T follicular helper cell (primary cell): Measurements from ENCODE around the gene C1orf167.

Experiments used
- DNase-seq: peaks from one replicate; pipeline ENCODE4 v3.0.0-alpha.2; 2020; ENCODE audit warnings: low read depth

Gene C1orf167

DNA sequence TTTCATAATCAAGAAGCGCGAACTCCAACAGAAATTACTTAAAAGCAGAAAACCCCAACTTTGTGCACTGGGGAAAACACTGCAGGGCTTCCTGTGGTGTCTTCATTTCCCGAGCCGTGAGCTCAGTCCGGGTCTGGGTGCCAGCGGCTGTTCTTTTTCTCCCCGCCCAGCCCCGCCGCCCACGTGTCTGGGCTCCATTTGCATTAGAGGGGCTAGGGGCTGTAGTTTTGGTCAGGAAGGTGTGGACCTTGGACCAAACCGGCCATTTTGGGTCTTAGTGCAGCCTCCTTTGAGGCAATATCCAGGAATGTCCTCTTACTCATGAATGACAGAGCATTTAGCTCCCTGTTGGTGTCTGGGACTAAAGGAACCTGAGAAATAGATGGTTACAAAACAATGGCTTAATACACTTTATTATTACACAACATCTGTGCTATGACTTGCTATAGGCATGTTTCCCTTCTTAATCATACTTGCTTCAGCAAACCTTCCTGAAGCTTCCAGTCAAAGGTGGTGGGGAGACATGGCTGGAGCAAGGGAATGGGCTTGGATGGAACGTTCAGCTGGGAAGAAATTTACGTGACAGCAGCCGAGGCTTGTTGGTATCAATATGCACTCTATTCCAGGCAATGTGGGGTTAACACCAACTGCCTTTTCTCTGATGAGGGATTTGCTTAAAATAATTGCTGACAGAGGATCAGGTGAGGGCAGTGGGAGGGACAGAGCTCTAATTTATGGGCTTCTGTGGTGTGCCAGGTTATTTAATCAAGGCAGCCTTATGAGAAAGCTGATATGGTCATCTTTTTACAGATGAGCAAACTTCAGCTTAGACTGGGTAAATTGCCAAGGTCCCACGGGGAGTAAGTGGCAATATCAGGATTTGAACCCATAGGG lies 25.0 kb upstream of the C1orf167 start:
- no peak for DNase-seq

DNA sequence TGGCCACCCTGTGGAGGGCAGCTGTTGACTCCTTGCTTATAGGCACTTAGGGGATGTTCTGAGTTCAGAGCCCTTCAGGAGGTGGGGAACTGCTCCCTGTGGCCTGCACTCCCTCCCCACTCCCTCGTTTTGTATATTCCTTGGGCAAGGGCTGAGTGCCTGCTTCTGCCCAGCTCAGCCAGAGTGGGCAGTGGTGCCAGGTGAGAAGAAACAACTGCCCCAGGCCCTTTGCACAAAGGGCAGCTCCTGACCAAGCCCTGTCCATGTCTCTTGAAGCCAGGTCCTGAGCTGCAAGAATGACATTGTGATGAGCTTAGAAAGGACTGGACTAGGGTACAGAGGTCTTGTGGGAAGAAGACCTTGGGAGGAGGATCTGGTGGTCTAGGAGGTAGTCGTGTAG lies 23.9 kb upstream of the C1orf167 start:
- DNase-seq: no peak

GRCh38 chr1:11738783-11739182 lies 23.2 kb upstream of the C1orf167 start:
- DNase-seq: no peak

- DNase-seq: no peak
Observed at GRCh38 chr1:11740258-11741192, 21.5 kb upstream of the C1orf167 start.

DNA sequence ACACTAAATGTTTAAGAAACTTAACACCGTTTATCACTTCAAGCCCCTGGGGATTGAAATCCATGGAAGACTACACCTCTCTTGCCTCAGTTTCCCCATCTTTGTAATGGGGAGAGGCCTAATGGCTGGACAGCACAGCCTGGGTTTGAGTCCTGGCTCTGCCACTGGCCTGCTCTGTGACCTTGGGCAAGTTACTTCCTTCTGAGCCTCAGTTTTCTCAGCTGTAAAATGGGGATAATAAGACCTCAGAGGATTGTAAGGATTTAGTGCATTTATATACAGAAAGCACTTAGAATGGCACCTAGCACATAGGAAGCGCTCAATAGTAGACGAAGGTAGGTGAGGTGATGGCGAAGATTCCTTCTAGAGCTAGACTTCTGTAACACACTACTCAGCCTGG lies 20.5 kb upstream of the C1orf167 start:
- DNase-seq: no peak

- no peak for DNase-seq
Observed at GRCh38 chr1:11741919-11742558, 20.0 kb upstream of the C1orf167 start.

GRCh38 chr1:11744287-11744686 lies 17.7 kb upstream of the C1orf167 start:
- no peak for DNase-seq

GRCh38 chr1:11746092-11746491 lies 15.9 kb upstream of the C1orf167 start:
- no peak for DNase-seq

GRCh38 chr1:11746795-11747487 lies 15.1 kb upstream of the C1orf167 start:
- no peak for DNase-seq

DNA sequence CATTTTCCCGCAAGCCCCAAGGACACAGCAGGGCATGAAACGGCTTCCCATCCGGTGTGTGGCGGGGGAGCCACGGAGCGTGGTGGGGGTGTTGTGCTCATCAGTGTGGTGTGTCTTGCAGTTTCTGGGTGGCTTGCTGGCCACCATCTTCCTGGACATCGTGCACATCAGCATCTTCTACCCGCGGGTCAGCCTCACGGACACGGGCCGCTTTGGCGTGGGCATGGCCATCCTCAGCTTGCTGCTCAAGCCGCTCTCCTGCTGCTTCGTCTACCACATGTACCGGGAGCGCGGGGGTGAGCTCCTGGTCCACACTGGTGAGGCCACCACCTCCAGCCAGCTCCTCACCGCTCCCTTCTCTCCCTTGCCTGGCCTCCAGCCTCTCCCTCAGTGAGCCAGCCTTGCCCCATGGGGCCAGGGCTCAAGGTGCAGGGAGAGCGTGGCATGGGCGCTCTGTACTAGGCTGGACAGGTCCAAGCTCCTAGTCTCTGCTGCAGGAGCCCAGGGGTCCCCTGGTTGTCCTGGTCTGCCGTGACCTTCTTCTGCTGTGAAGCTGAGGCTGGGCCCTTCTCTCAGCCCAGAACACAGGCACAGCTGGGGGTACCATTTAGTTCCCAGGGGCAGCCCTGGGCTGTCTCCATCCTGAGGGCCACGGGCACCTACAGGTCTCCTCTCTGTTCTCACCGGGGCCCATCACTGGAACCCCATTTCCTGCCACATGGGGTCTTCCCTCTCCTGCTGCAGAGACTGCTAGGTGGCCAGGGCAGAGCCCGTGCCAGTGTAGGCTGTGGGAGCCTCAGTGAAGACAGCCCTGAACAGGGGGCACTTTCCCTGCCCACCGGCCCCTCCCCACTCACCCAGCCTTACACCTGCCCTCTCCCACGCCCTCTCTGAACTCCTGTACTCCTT lies 13.4 kb upstream of the C1orf167 start:
- no peak for DNase-seq

- DNase-seq: no peak
Observed at GRCh38 chr1:11749203-11749689, 12.7 kb upstream of the C1orf167 start.

DNA sequence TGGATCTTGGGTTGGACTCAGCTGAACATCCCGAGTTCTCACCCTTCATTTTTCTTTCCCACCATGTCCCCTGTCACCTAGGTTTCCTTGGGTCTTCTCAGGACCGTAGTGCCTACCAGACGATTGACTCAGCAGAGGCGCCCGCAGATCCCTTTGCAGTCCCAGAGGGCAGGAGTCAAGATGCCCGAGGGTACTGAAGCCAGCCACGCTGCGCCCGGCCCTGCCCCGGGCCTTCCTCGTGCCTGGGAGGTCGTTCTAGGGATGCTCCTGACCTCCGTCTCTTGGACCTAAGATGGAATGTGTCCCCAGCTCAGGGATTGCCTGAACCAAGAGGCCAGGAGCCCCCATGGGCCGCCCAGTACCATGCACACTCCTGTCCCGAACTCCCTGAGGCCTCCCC lies 12.0 kb upstream of the C1orf167 start:
- no peak for DNase-seq

DNA sequence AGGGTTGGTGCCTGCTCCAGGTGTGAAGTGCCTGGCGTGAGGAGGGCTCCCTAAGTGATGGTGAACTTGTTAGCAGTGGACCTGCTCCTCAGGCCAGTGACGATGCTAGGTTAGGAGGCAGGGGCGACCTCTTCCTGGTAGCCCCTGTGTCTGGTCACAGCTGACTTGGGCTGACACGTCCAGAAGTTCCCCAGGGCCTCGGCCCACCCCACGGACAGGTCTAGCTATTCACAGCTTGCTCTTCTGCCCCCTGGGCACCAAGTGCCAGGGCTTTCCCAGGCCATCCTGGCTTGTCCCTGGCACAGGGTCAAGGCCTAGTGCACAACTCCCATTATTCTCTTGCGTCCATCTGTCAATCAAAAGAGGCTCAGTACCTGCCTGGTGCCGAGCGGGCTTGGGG lies 10.9 kb upstream of the C1orf167 start:
- DNase-seq: no peak

- DNase-seq: no peak
Observed at GRCh38 chr1:11752359-11753088, 9.5 kb upstream of the C1orf167 start.

- DNase-seq: no peak
Observed at GRCh38 chr1:11753555-11754208, 8.3 kb upstream of the C1orf167 start.

GRCh38 chr1:11757047-11757446 lies 4.9 kb upstream of the C1orf167 start:
- DNase-seq: no peak

DNA sequence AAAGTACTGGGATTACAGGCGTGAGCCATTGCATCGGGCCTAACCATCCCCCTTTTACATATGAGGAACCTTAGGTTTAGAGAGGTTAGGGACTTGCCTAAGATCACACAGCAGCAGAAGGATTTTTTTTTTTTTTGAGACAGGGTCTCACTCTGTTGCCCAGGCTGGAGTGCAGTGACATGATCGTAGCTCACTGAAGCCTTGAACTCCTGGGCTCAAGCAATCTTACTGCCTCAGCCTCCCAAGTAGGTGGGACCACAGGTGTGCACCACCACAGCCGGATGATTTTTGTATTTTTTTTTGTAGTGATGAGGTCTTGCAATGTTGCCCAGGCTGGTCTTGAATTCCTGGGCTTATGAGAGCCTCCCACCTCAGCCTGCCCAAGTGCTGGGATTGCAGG lies 2.2 kb upstream of the C1orf167 start:
- DNase-seq: no peak

DNA sequence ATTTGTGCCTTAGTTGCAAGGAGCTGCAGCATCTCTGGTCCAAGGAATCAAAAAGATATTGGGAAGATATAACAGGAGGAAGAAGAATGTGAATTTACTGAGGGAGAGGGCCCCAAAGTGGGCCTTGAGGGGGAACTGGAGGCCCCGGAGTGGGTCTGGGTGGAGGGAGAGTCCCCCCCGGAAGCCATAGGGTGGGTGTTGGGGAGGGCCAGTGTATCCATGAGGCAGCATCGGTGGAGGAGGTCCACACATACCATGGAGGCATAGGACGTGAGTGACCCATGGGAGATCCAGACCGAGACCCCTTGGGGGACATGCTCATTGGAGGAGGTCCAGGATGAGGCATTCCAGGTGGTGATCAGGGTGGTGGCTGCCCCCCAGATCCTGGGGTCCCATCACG lies 708 bp upstream of the C1orf167 start:
- DNase-seq: no peak

DNA sequence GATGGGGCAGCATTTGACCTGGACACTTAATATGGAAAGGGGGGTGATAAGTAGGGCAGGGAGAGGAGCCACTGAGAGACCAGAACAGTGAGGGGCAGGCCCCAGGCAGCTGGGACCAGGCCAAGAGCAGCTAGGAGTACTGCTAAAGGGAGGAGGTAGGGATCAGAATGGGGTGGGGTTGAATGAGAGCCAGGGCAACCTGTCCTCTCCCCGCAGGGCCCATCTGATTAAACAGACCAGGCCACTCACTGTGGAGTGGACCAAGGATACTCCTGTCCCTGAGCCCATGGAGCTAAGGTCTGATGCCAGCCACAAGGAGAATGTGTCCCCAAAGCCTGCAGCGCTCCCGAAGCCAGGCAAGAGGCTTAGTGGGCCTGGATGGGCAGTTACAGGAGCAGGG lies 2.1 kb downstream of the C1orf167 start:
- DNase-seq: no peak
